ENCODE measurements around the gene DNAAF3. TPM values are rescaled to one million over a fixed set of nuclear protein-coding genes. Genes with fewer than 3 reads are reported as not detected.

The DNAAF3 gene
- total and polyA plus RNA-seq, 7 experiments from 2014 or later: not detected

- CTCF ChIA-PET: no interaction called here
- H3K4me3 ChIP-seq (ENCODE audit: low read length): peak overlapping the region; percentile 64
- H3K27ac ChIP-seq (ENCODE audit: low read depth, low read length): peak overlapping the region; percentile 41
- peaks cover 9 to 36% (median 26%) of the 10 kb centered on the region in 7 donors for H3K4me1 Mint-ChIP-seq
- H3K27me3 ChIP-seq (ENCODE audit: control insufficient read depth in 2 of 2, insufficient read depth in 2 of 2, low read length in 2 of 2): peaks cover 13 to 50% of the 10 kb centered on the region in 2 donors
- peaks cover 0 to 4% (median 0%) of the 10 kb centered on the region in 5 donors for H3K36me3 Mint-ChIP-seq
- POLR2A ChIA-PET: interaction anchor here (2.0 kb wide), 1 partner anchor 80 kb away, joined by 5 read pairs; the partner anchor contains the start of gene PPP6R1
- H3K36me3 ChIP-seq (ENCODE audit: control insufficient read depth in 2 of 3, insufficient read depth in 3 of 3, low read length in 3 of 3): no peaks in the 10 kb centered on the region
- intact Hi-C loops (cut with micrococcal nuclease): loop anchor here (1.0 to 5.0 kb wide), 11 partner anchors 19 to 297 kb away; partner anchors contain the start of genes KMT5C (in 2 of the 2), PPP6R1 (in 2 of the 2), PPP1R12C (in 1 of the 2) and RPL28 (in 1 of the 2)
- no peaks in the 10 kb centered on the region for H3K9me3 ChIP-seq (ENCODE audit: control insufficient read depth in 2 of 3, low read length in 3 of 3)
- peaks cover 0 to 6% (median 0%) of the 10 kb centered on the region in 11 donors for H3K9me3 Mint-ChIP-seq
- H3K4me3 Mint-ChIP-seq: peak overlapping the region; percentile 49 to 85 (median 82)
- H3K27me3 Mint-ChIP-seq: peaks cover 63 to 79% (median 67%) of the 10 kb centered on the region in 5 donors
- H3K27ac Mint-ChIP-seq: peak overlapping the region; percentile 38 to 94 (median 86)
- peak; percentile 93 for ATAC-seq
- DNase-seq: peak; percentile 87 to 98 (median 92)
- peaks cover 15 to 32% of the 10 kb centered on the region in 2 donors for H3K4me1 ChIP-seq (ENCODE audit: control insufficient read depth in 2 of 2, insufficient read depth in 2 of 2, low read length in 2 of 2)
Observed at GRCh38 chr19:55178781-55179599, 12.6 kb upstream of the DNAAF3 start.

- no peaks in the 10 kb centered on the region for H3K9me3 ChIP-seq (ENCODE audit: control insufficient read depth in 2 of 3, low read length in 3 of 3)
- no peak overlapping the region for H3K27ac ChIP-seq (ENCODE audit: low read depth, low read length)
- H3K4me3 ChIP-seq (ENCODE audit: low read length): no peak overlapping the region
- no peaks in the 10 kb centered on the region for H3K36me3 ChIP-seq (ENCODE audit: control insufficient read depth in 2 of 3, insufficient read depth in 3 of 3, low read length in 3 of 3)
- H3K27ac Mint-ChIP-seq: no peak overlapping the region
- peaks cover 0 to 4% (median 0%) of the 10 kb centered on the region in 5 donors for H3K36me3 Mint-ChIP-seq
- DNase-seq (no peak), ATAC-seq (no peak)
- peaks cover 69 to 83% (median 78%) of the 10 kb centered on the region in 5 donors for H3K27me3 Mint-ChIP-seq
- H3K4me1 ChIP-seq (ENCODE audit: control insufficient read depth in 2 of 2, insufficient read depth in 2 of 2, low read length in 2 of 2): peaks cover 21 to 39% of the 10 kb centered on the region in 2 donors
- CTCF ChIA-PET: no interaction called here
- peaks cover 14 to 48% (median 36%) of the 10 kb centered on the region in 7 donors for H3K4me1 Mint-ChIP-seq
- intact Hi-C loops (cut with micrococcal nuclease): loop anchor here in 1 of 2 donors (5.0 kb wide), 1 partner anchor 41 kb away; no protein-coding TSS in a partner anchor
- POLR2A ChIA-PET: no interaction called here
- peaks cover 12 to 49% of the 10 kb centered on the region in 2 donors for H3K27me3 ChIP-seq (ENCODE audit: control insufficient read depth in 2 of 2, insufficient read depth in 2 of 2, low read length in 2 of 2)
- H3K4me3 Mint-ChIP-seq: no peak overlapping the region
- peaks cover 0 to 11% (median 4%) of the 10 kb centered on the region in 11 donors for H3K9me3 Mint-ChIP-seq
Observed at GRCh38 chr19:55176076-55176475, 9.7 kb upstream of the DNAAF3 start.

GRCh38 chr19:55175117-55175867 lies 8.9 kb upstream of the DNAAF3 start:
- no peak for ATAC-seq
- Histone ChIP-seq H3K4me3 (ENCODE audit: low read length) (no peak overlapping the region), H3K27me3 (ENCODE audit: control insufficient read depth in 2 of 2, insufficient read depth in 2 of 2, low read length in 2 of 2) (peaks cover 4 to 42% of the 10 kb centered on the region in 2 donors), H3K36me3 (ENCODE audit: control insufficient read depth in 2 of 3, insufficient read depth in 3 of 3, low read length in 3 of 3) (no peaks in the 10 kb centered on the region), H3K9me3 (ENCODE audit: control insufficient read depth in 2 of 3, low read length in 3 of 3) (no peaks in the 10 kb centered on the region), H3K4me1 (ENCODE audit: control insufficient read depth in 2 of 2, insufficient read depth in 2 of 2, low read length in 2 of 2) (peaks cover 21 to 35% of the 10 kb centered on the region in 2 donors), H3K27ac (ENCODE audit: low read depth, low read length) (no peak overlapping the region)
- H3K9me3 Mint-ChIP-seq: peaks cover 0 to 11% (median 5%) of the 10 kb centered on the region in 11 donors
- H3K4me3 Mint-ChIP-seq: peak overlapping the region in 1 of 10 donors; percentile 51
- CTCF ChIA-PET: interaction anchor here (0.7 kb wide), 2 partner anchors 8 to 126 kb away, joined by 3 read pairs; no protein-coding TSS in a partner anchor
- POLR2A ChIA-PET: interaction anchor here (0.6 kb wide), 1 partner anchor 81 kb away, joined by 4 read pairs; no protein-coding TSS in a partner anchor
- peaks cover 68 to 82% (median 76%) of the 10 kb centered on the region in 5 donors for H3K27me3 Mint-ChIP-seq
- no peak for DNase-seq
- no peak overlapping the region for H3K27ac Mint-ChIP-seq
- intact Hi-C loops (cut with micrococcal nuclease): loop anchor here in 1 of 2 donors (5.0 kb wide), 1 partner anchor 42 kb away; no protein-coding TSS in a partner anchor
- peaks cover 0 to 4% (median 0%) of the 10 kb centered on the region in 5 donors for H3K36me3 Mint-ChIP-seq
- H3K4me1 Mint-ChIP-seq: peaks cover 14 to 40% (median 34%) of the 10 kb centered on the region in 7 donors

- Histone ChIP-seq H3K4me3 (ENCODE audit: low read length) (no peak overlapping the region), H3K36me3 (ENCODE audit: control insufficient read depth in 2 of 3, insufficient read depth in 3 of 3, low read length in 3 of 3) (no peaks in the 10 kb centered on the region), H3K4me1 (ENCODE audit: control insufficient read depth in 2 of 2, insufficient read depth in 2 of 2, low read length in 2 of 2) (peaks cover 18 to 28% of the 10 kb centered on the region in 2 donors), H3K27me3 (ENCODE audit: control insufficient read depth in 2 of 2, insufficient read depth in 2 of 2, low read length in 2 of 2) (peaks cover 4 to 39% of the 10 kb centered on the region in 2 donors), H3K27ac (ENCODE audit: low read depth, low read length) (no peak overlapping the region), H3K9me3 (ENCODE audit: control insufficient read depth in 2 of 3, low read length in 3 of 3) (no peaks in the 10 kb centered on the region)
- DNase-seq: no peak
- Mint-ChIP-seq H3K4me1 (peaks cover 12 to 36% (median 29%) of the 10 kb centered on the region in 7 donors), H3K27ac (no peak overlapping the region), H3K9me3 (peaks cover 0 to 11% (median 4%) of the 10 kb centered on the region in 11 donors), H3K27me3 (peaks cover 72 to 83% (median 79%) of the 10 kb centered on the region in 5 donors), H3K4me3 (peak overlapping the region in 7 of 10 donors; percentile 42 to 81 (median 62)), H3K36me3 (peaks cover 0 to 4% (median 0%) of the 10 kb centered on the region in 5 donors)
- ChIA-PET CTCF (interaction anchor here (0.5 to 0.7 kb wide), 2 partner anchors 127 to 129 kb away, joined by 3 read pairs; no protein-coding TSS in a partner anchor), POLR2A (interaction anchor here (0.6 kb wide), 1 partner anchor 82 kb away, joined by 4 read pairs; no protein-coding TSS in a partner anchor)
- no peak for ATAC-seq
- intact Hi-C loops (cut with micrococcal nuclease): loop anchor here in 1 of 2 donors (5.0 kb wide), 1 partner anchor 43 kb away; no protein-coding TSS in a partner anchor
Observed at GRCh38 chr19:55174425-55175116, 8.2 kb upstream of the DNAAF3 start.

GRCh38 chr19:55173714-55174409 lies 7.4 kb upstream of the DNAAF3 start:
- Mint-ChIP-seq H3K27ac (no peak overlapping the region), H3K9me3 (peaks cover 0 to 12% (median 5%) of the 10 kb centered on the region in 11 donors), H3K36me3 (peaks cover 0 to 4% (median 0%) of the 10 kb centered on the region in 5 donors), H3K4me3 (peak overlapping the region; percentile 42 to 81 (median 60)), H3K27me3 (peaks cover 79 to 86% (median 82%) of the 10 kb centered on the region in 5 donors), H3K4me1 (peaks cover 5 to 31% (median 24%) of the 10 kb centered on the region in 7 donors)
- H3K4me3 ChIP-seq (ENCODE audit: low read length): peak overlapping the region; percentile 33
- H3K9me3 ChIP-seq (ENCODE audit: control insufficient read depth in 2 of 3, low read length in 3 of 3): no peaks in the 10 kb centered on the region
- H3K36me3 ChIP-seq (ENCODE audit: control insufficient read depth in 2 of 3, insufficient read depth in 3 of 3, low read length in 3 of 3): no peaks in the 10 kb centered on the region
- peak in 1 of 9 donors; percentile 61 for DNase-seq
- no peak overlapping the region for H3K27ac ChIP-seq (ENCODE audit: low read depth, low read length)
- H3K27me3 ChIP-seq (ENCODE audit: control insufficient read depth in 2 of 2, insufficient read depth in 2 of 2, low read length in 2 of 2): peaks cover 4 to 44% of the 10 kb centered on the region in 2 donors
- ChIA-PET POLR2A (interaction anchor here (0.6 kb wide), 1 partner anchor 117 kb away, joined by 3 read pairs; no protein-coding TSS in a partner anchor), CTCF (interaction anchor here (0.5 to 0.7 kb wide), 2 partner anchors 128 to 129 kb away, joined by 3 read pairs; no protein-coding TSS in a partner anchor)
- H3K4me1 ChIP-seq (ENCODE audit: control insufficient read depth in 2 of 2, insufficient read depth in 2 of 2, low read length in 2 of 2): peaks cover 10 to 24% of the 10 kb centered on the region in 2 donors
- intact Hi-C loops (cut with micrococcal nuclease): no loop called here
- peak; percentile 41 for ATAC-seq
